Measurements from ENCODE around the gene CD33.
A peak's percentile ranks its signal among the peaks of the same experiment; 100 is the strongest.

The CD33 gene

GRCh38 chr19:51210874-51211361 lies 14.0 kb upstream of the CD33 start:
- peak; percentile 44 for DNase-seq

DNA sequence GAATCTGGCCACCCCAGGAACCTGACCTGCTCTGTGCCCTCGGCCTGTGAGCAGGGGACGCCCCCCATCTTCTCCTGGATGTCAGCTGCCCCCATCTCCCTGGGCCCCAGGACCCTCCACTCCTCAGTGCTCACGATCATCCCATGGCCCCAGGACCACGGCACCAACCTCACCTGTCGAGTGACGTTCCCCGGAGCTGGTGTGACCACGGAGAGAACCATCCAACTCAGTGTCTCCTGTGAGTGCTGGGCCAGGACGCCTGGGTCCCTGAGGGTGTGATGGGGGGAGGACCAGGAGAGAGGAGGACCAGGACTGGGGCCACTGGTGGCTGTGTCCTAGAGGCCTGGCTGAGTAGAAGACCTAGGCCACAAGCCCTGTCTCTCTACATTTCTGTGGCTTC lies 13.0 kb upstream of the CD33 start:
- no peak for DNase-seq

DNA sequence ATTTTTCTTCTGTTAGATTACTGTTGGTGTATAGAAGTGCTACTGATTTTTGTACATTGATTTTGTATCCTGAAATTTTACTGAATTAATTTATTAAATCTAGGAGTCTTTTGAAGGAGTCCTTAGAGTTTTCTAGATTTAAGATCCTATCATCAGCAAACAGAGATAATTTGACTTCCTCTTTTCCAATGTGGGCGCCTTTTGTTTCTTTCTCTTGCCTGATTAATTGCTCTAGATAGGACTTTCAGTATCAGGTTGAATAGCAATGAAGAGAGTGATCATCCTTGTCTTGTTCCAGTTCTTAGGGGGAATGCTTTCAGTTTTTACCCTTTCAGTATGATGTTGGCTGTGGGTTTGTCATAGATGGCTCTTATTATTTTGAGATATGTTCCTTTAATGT lies 5.6 kb upstream of the CD33 start:
- DNase-seq = no peak

GRCh38 chr19:51219971-51220370 lies 4.9 kb upstream of the CD33 start:
- DNase-seq = no peak

DNA sequence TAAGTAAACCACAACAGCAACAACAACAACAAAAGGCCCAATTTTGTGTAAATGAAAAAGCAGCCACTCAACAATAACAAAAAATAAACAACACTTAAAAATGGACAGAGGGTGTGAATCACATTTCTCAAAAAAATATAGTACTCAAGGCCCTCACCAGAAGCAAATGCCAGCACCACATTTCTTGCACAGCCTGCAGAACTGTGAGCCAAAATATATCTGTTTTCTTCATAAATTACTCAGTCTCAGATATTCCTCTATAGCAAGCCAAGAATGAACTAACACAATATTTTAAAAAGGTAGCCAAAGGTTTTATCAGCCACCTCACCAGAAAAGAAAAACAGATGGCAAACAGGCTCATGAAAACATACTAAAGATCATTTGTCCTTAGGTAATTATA lies 3.9 kb upstream of the CD33 start:
- DNase-seq = no peak

DNA sequence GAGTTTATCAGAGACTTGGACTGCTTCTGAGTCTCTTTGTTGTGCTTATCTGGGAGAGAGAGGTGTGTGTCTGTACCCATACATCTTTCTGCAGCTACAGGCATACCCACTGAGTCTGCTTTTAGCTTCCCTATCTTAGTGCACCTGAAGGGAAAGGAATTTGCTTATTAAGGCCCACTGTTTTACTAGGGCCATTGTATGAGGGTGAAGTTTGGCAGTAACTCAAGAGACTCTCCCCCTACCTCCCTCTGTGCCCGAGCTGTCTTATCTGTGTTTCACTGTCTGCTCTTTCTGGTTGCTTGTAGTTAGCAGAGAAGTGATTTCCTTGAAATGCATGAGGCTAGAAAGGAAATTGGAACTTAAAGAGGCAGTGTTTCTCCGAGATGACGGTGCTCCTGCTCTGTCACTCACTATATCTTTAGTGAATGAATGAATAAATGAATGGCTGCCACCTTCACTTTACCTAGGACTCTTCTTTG lies 678 bp upstream of the CD33 start:
- no peak for DNase-seq

- DNase-seq = no peak
These were observed 1.2 kb downstream of the CD33 start for GRCh38 chr19:51226067-51226466.

DNA sequence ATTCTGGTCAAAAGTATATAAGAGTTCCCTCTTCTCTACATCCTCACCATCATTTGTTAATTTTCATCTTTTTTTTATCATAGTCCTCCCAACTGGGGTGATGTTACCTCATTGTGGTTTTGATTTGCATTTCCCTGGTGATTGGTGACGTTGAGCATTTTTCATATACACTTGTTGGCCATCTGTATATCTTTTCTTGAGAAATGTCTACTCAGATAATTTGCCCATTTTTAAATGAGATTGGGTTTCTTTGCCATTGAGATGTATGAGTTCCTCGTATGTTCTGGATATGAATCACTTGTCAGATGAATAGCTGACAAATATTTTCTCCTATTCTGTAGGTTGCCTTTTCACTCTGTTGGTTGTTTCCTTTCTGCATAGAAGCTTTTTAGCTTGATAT lies 2.4 kb downstream of the CD33 start:
- no peak for DNase-seq

DNA sequence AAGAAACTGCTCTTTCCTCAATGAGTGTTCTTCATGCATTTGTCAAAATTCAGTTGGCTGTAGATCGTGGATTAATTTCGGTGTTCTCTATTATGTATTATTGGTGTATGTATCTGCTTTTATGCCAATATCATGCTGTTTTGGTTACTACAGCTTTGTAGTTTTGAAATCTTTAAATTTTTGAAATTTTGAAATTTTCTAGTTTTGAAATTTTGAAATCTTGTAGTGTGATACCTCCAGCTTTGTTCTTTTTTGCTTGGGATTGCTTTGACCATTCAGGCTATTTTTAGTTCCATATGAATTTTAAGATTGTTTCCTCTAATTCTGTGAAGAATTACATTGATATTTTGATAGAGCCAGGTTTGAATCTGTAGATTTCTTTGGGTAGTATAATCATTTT lies 3.1 kb downstream of the CD33 start:
- DNase-seq = no peak

DNA sequence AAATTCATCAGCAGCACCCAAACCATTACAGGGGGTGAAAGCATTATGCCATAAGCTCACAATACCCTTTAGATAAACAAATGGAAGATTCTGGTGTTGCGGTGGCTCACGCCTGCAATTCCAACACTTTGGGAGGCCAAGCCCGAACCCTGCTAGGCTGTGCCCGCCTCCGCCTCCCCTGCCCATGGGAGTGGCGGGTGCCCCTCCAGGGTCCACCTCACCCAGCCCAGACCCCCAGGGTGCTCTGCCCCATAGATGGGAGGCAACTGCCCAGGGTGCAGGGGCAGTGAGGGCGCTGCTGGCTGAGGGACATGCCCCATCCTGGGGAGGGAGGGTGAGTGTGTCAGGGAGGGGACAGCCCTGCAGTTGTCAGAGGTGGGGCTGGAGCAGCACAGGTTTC lies 16.0 kb downstream of the CD33 start:
- DNase-seq = no peak

DNA sequence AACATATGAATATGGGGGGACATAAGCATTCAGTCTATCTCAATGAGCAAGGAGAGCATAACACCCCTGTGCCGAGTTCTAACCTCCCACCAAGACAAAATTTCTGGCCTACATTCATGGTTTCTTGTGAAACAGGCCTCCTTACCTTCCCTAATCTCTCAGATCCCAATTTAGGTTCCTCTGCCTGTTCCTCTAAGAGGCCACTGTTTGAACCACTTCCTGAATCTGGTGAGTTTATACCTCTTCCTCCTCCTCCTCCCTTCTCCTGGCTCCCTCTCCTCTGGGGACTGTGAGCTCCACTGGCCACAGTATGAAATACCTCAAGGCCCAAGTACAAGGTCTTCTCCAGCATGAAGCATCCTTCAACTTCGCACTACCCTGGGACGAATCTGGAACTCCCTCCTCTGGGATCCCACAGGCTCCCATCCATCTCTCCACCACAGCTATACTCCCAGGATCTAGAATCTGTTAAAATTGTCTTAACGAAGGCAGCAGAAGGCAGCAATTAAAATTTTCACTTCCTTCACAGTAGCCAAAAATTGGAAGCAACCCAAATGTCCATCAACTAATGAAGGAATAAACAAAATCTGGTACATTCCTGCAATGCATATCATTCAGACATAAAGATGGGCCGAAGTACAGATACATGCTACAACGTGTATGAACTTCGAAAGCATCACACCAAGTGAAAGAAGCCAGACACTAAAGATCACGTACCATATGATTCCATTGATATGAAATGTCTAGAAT lies 18.2 kb downstream of the CD33 start:
- no peak for DNase-seq

DNA sequence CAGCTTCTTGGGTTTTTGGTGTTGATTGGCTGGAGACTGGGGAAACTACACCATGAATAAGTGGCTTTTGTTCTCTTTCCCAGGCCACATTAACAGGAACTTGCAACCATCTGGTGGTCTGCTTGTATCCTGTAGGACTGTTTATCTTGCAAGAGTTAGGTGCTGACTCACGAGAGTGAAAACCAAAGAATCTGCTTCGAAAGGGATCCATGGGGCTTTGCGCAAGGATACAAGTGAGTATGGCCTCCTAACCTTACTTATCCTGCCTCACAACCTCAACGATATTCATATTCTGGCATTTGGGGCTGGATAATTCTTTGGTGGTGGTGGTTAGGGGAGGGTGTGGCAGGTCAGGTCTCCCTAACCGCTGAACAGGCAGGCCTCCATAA lies 21.3 kb downstream of the CD33 start:
- DNase-seq = no peak

GRCh38 chr19:51247972-51248590 lies 23.2 kb downstream of the CD33 start:
- no peak for DNase-seq

GRCh38 chr19:51250786-51251467 lies 26.0 kb downstream of the CD33 start, which contains the start of gene SIGLECL1:
SIGLECL1 (plus strand) TSS chr19:51251080; CDS start chr19:51264073, 12,993 bp downstream.
- DNase-seq = no peak

DNA sequence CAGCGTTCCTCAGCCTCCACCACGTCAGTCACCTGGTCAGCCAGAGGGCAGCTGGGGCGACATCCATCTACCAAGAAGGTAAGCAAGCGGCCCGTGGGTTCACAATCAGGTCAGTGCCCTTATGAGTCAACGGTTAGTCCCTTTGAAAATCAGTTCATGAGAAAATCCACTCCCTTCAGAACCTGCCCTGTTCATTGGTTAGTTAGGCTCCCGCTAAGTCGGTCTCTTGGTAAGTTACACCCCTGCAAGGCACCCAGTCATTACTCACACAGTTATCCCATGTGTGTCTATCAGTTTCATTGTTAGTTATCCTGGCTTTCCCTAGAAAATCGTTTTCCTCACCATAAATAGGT lies 26.6 kb downstream of the CD33 start:
- no peak for DNase-seq

- no peak for DNase-seq
These were observed 27.6 kb downstream of the CD33 start for GRCh38 chr19:51252306-51253079.

DNA sequence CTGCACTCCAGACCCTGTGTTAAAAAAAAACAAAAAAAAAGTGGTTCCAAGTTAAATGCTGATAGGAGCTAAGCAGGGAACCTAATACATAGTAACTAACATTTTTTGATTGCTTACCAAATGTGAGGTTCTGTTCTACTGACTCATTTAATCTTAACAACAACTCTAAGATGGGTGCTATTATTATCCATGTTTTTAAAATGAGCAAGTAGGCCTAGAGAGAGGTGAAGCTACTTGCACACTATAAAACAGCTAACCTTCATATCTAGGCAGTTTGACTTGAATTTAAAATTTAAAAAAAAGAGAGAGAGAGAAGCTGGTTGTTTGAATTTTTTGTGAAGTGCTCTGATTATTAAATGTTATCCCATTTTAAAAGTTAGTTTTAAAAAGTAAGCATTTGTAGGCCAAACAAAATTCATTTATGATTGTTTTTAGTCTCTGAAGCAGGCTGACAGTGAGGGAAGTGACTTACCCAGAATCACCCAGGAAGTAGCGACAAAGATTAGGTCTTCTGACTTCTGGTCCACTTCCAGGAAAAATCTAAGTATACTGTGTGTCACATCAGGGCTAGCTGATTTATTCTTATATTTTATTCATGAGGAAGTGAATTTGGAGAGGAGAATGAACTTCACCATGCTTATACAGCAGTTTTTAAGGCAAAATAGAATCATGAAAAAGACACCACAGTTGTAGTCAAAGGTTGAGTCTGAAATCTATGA lies 28.4 kb downstream of the CD33 start:
- no peak for DNase-seq

GRCh38 chr19:51256155-51256625 lies 31.3 kb downstream of the CD33 start:
- no peak for DNase-seq

GRCh38 chr19:51257471-51257870 lies 32.6 kb downstream of the CD33 start:
- DNase-seq = no peak

DNA sequence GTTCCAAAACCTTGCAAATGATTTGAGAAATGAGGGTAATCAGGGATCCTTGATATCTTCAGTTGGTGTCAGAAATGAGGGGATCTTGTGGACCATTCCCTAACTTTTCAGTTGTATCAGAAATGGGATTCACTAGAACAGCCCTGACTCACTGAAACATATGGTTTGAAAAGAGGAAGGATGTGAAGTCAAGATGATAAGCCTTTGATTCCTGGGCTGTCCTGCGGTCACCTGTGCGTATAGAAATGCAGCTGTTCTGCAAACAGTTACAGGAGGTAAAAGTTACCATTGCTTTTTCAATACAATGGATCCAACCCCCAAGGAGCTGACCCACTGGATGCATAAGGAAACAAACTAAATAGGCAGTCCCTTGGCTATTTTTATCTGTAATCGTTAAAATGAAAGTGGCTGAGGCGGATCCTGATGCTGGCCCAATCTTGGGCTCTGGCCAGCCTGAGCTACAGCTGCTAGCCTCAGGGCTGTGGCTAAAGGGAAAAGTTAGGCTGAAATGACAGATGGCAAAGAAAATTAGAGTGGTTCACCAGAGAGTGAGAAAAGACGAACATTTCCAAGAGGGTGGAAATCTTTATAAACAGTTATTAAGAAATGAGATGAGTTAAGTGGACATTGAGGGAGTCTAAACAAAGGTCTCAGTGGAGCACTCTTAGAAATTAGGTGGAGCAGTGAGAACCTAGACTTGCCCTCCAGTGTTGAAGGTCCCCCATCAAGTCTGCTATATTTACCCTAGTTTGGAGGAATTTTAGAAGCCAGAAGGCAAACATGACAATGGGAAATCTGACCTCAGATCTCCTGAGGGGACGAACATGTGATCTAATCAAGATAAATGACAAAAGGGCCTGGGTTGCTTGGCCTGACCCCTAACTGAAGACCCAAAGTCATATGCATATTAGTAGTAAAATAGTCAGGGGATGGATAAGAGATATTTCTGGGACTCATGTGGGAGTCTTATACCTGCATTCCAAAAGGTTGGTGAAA lies 33.6 kb downstream of the CD33 start:
- DNase-seq = no peak
